Measurements from ENCODE around the gene CA9.

The CA9 gene

GRCh38 chr9:35675732-35676392, 2.1 kb downstream of the CA9 start:
- peak; percentile 84 for DNase-seq

GRCh38 chr9:35679091-35679490, 5.4 kb downstream of the CA9 start:
- no peak for DNase-seq

- DNase-seq = no peak
These were observed 6.1 kb downstream of the CA9 start for GRCh38 chr9:35679766-35680330.

GRCh38 chr9:35680331-35681105, 6.8 kb downstream of the CA9 start:
- no peak for DNase-seq

- no peak for DNase-seq
These were observed 7.7 kb downstream of the CA9 start for GRCh38 chr9:35681341-35682002.

GRCh38 chr9:35682051-35682450, 8.3 kb downstream of the CA9 start:
- DNase-seq = no peak

- no peak for DNase-seq
These were observed 9.0 kb downstream of the CA9 start for GRCh38 chr9:35682520-35683315.

- no peak for DNase-seq
These were observed 9.6 kb downstream of the CA9 start for GRCh38 chr9:35683323-35683722.

- no peak for DNase-seq
These were observed 11.2 kb downstream of the CA9 start for GRCh38 chr9:35684921-35685320.

DNA sequence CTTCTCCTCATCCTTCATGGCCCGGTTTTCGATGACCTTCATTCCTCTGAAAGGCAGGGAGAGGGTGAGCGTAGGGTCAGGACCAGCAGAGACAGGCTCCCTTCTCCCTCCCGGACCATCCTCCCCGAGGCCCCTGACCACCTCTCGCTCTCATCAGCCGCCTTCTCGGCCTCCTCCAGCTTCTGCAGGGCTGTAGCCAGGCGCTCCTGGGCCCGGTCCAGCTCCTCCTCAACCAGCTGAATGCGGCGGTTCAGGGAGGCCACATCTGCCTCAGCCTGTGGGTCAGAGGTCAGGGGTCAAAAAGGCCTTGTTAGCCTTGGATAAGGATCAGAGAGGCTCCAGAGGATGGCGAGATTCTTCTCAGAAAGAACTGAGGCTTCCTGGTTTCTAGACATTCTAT, 11.8 kb downstream of the CA9 start:
- no peak for DNase-seq

GRCh38 chr9:35686222-35687203, 12.8 kb downstream of the CA9 start:
- no peak for DNase-seq

GRCh38 chr9:35687306-35687705, 13.6 kb downstream of the CA9 start:
- DNase-seq = no peak

DNA sequence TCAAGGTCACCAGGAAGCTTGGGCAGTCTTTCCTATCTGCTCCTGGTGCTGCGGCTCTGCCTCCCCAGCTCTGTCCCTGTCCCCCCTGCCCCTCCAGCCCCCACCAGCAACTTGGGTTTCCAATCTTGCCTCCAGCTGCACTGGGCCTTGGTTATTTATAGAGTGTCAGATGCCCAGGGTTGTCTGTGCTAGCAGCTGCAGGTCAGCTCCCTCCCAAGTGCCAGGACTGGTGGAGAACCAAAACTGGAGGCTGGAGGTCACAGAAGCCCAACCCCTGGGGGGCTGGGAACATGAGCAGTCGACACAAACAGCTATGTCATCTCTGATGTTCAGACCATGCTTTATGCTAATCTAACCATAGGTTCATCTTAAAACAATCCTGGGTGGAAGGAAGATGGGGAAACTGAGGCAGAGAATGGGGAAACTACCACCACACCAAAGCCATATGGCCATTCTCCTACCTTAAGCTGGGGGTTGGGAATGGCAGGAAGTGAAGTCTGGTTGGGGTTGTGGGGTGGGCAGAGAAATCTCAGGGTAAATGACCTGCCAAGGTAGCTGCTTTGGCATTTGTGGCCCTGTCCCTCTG, 14.3 kb downstream of the CA9 start:
- DNase-seq = no peak

GRCh38 chr9:35688558-35689541, 15.1 kb downstream of the CA9 start:
- no peak for DNase-seq

DNA sequence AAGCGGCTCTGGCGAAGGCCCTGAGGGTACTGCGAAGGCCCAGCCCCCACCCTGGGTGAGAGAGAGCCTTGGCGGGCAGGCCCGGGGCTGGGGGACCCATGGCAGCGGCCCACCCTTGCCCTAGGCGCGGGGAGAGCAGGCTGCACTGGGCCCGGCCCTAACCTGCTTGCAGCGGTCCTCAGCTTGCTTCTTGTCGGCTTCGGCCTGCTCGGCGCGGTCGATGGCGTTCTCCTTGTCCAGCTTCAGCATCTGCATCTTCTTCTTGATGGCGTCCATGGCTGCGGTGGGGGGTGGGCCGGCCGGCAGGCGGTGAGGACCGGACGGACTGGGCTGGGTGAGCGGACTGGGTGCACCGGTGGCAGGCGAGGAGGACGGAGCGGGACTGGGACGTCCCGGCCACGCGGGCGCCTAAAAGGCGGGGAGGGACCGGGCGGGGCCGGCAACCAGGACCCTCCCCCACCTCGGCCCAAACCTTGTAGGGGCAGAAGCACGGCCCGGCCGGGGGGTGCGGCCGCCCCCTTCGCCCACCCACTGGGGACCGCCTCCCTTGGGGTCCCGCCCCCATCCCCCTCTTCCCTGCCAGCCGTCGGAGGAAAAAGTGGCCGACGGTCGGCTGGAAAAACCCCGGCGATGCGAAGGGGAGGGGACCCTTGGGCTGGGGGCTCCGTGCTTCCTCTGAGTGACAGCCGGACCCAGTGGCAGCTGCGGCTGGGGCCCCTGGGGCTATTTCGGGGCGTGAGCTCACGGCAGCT, 16.0 kb downstream of the CA9 start, which contains the start of gene TPM2:
TPM2 (minus strand) TSS at position 384 of the 752 bp plus-strand sequence; CDS start at position 276, 108 bp downstream.
- DNase-seq = peak; percentile 86

GRCh38 chr9:35690294-35690613, 16.5 kb downstream of the CA9 start:
- no peak for DNase-seq

- peak; percentile 88 for DNase-seq
These were observed 17.0 kb downstream of the CA9 start for GRCh38 chr9:35690614-35691333.

GRCh38 chr9:35691334-35691650, 17.6 kb downstream of the CA9 start:
- no peak for DNase-seq
